Measurements from ENCODE around the gene HSPG2. TPM values are rescaled to one million over a fixed set of nuclear protein-coding genes. Genes with fewer than 3 reads are reported as not detected.
"Not testable (repeated sequence)": the region's sequence is repeated elsewhere in the genome, so short reads cannot be mapped to it uniquely, and the experiment has no call there.

Gene HSPG2
- total and polyA plus RNA-seq, 2 of the 13 experiments (the other 11 are each of a cell fraction or from before 2014, with no cell fraction given) = 9.1 to 13.1 TPM

GRCh38 chr1:21970523-21970922 lies 33.4 kb upstream of the HSPG2 start:
- H3K4me1 ChIP-seq (ENCODE audit: insufficient read depth, low read length) = peaks cover 77% of the 10 kb centered on the region
- DNase-seq (ENCODE audit: low spot score); CTCF ChIA-PET (ENCODE audit: low intra/inter-chr PET ratio, low total read pairs); H2AFZ ChIP-seq (ENCODE audit: low read length); H3K36me3 ChIP-seq (replicated peaks in 1 of 2; ENCODE audit: control insufficient read depth in 1 of 2, insufficient read depth in 2 of 2, low read length in 2 of 2); intact Hi-C loops (cut with micrococcal nuclease; ENCODE audit: unreplicated experiment); H3K27ac ChIP-seq (ENCODE audit: extremely low read length, insufficient read depth, low read length); in situ Hi-C loops (cut with HindIII; ENCODE audit: extremely low pct_ligation_motif_present, low pct_unique_long_range_greater_than_20kb); H3K4me3 ChIP-seq (replicated peaks in 1 of 3; ENCODE audit: insufficient read depth in 1 of 3, low read depth in 2 of 3, low read length in 3 of 3); POLR2A ChIA-PET; H3K4me2 ChIP-seq (ENCODE audit: low read depth, low read length); ATAC-seq; FAIRE-seq; H3K79me2 ChIP-seq (ENCODE audit: insufficient read depth, low read length); H3K9me3 ChIP-seq (ENCODE audit: low read length); H3K27me3 ChIP-seq (ENCODE audit: control insufficient read depth in 1 of 2, insufficient read depth in 2 of 2, low read length in 2 of 2); H4K20me1 ChIP-seq (ENCODE audit: insufficient read depth, low read length); BruUV-seq (replicated peaks); H3K9ac ChIP-seq (ENCODE audit: insufficient read depth, low read depth, low read length): not testable (repeated sequence)
- 52% methylated on average over 4 of the region's 4 CpGs for WGBS (ENCODE audit: low lambda C conversion rate)

GRCh38 chr1:21969066-21969465 lies 32.0 kb upstream of the HSPG2 start:
- FAIRE-seq; POLR2A ChIA-PET; H3K27ac ChIP-seq (ENCODE audit: extremely low read length, insufficient read depth, low read length); CTCF ChIA-PET (ENCODE audit: low intra/inter-chr PET ratio, low total read pairs); H3K36me3 ChIP-seq (replicated peaks in 1 of 2; ENCODE audit: control insufficient read depth in 1 of 2, insufficient read depth in 2 of 2, low read length in 2 of 2); H3K4me3 ChIP-seq (replicated peaks in 1 of 3; ENCODE audit: insufficient read depth in 1 of 3, low read depth in 2 of 3, low read length in 3 of 3); H3K27me3 ChIP-seq (ENCODE audit: control insufficient read depth in 1 of 2, insufficient read depth in 2 of 2, low read length in 2 of 2); H2AFZ ChIP-seq (ENCODE audit: low read length); H3K9me3 ChIP-seq (ENCODE audit: low read length); H3K79me2 ChIP-seq (ENCODE audit: insufficient read depth, low read length); H4K20me1 ChIP-seq (ENCODE audit: insufficient read depth, low read length); BruUV-seq (replicated peaks); DNase-seq (ENCODE audit: low spot score); ATAC-seq; intact Hi-C loops (cut with micrococcal nuclease; ENCODE audit: unreplicated experiment); H3K4me2 ChIP-seq (ENCODE audit: low read depth, low read length); H3K9ac ChIP-seq (ENCODE audit: insufficient read depth, low read depth, low read length): not testable (repeated sequence)
- in situ Hi-C loops (cut with HindIII; ENCODE audit: extremely low pct_ligation_motif_present, low pct_unique_long_range_greater_than_20kb) = loop anchor here (10.0 kb wide), 1 partner anchor 264 kb away; no protein-coding TSS in a partner anchor
- WGBS (ENCODE audit: low lambda C conversion rate) = 95% methylated on average over 4 of the region's 5 CpGs
- peaks cover 62% of the 10 kb centered on the region for H3K4me1 ChIP-seq (ENCODE audit: insufficient read depth, low read length)

GRCh38 chr1:21967216-21967615 lies 30.1 kb upstream of the HSPG2 start:
- H3K79me2 ChIP-seq (ENCODE audit: insufficient read depth, low read length); intact Hi-C loops (cut with micrococcal nuclease; ENCODE audit: unreplicated experiment); H3K9ac ChIP-seq (ENCODE audit: insufficient read depth, low read depth, low read length); H3K27me3 ChIP-seq (ENCODE audit: control insufficient read depth in 1 of 2, insufficient read depth in 2 of 2, low read length in 2 of 2); H2AFZ ChIP-seq (ENCODE audit: low read length); ATAC-seq; CTCF ChIA-PET (ENCODE audit: low intra/inter-chr PET ratio, low total read pairs); H3K9me3 ChIP-seq (ENCODE audit: low read length); H3K36me3 ChIP-seq (replicated peaks in 1 of 2; ENCODE audit: control insufficient read depth in 1 of 2, insufficient read depth in 2 of 2, low read length in 2 of 2); H3K4me2 ChIP-seq (ENCODE audit: low read depth, low read length); H4K20me1 ChIP-seq (ENCODE audit: insufficient read depth, low read length); H3K4me3 ChIP-seq (replicated peaks in 1 of 3; ENCODE audit: insufficient read depth in 1 of 3, low read depth in 2 of 3, low read length in 3 of 3); H3K27ac ChIP-seq (ENCODE audit: extremely low read length, insufficient read depth, low read length); FAIRE-seq; POLR2A ChIA-PET; BruUV-seq (replicated peaks); TF ChIP-seq SOX13, FOXA1 (IDR thresholded peaks at IDR 0.05): not testable (repeated sequence)
- WGBS (ENCODE audit: low lambda C conversion rate) = 71% methylated on average over 6 of the region's 6 CpGs
- H3K4me1 ChIP-seq (ENCODE audit: insufficient read depth, low read length) = peaks cover 50% of the 10 kb centered on the region
- in situ Hi-C loops (cut with HindIII; ENCODE audit: extremely low pct_ligation_motif_present, low pct_unique_long_range_greater_than_20kb) = loop anchor here (10.0 kb wide), 1 partner anchor 262 kb away; no protein-coding TSS in a partner anchor
- DNase-seq (ENCODE audit: low spot score) = peak; percentile 63
- TF ChIP-seq ZBTB33 (CRISPR knock-in tag; IDR thresholded peaks at IDR 0.05) (peak; percentile 81), EP300 (IDR thresholded peaks at IDR 0.05; ENCODE audit: low read depth in 2 of 2, low read length in 2 of 2) (peak in 1 of 2 experiments; percentile 47; a peak in 1 of 4 replicates), EP300 (CRISPR knock-in tag; IDR thresholded peaks at IDR 0.05; ENCODE audit: borderline replicate concordance) (peak; percentile 29; the same call in 1 of the 2 replicates), FOSL2 (CRISPR knock-in tag; IDR thresholded peaks at IDR 0.05) (peak; percentile 79), HMG20A (CRISPR knock-in tag; IDR thresholded peaks at IDR 0.05; ENCODE audit: borderline replicate concordance) (peak; percentile 21; the same call in 1 of the 2 replicates), SOX13 (CRISPR knock-in tag; conservative IDR thresholded peaks at IDR 0.05 in 1 of 2, IDR thresholded peaks at IDR 0.05 in 1 of 2) (0 out of 4 replicates have a peak, but pooled peaks of 1 of the 2 experiments have one; percentile 9), FOXA1 (CRISPR knock-in tag; IDR thresholded peaks at IDR 0.05) (0 out of 2 replicates have a peak, but pooled peaks have one; percentile 10), ETV5 (CRISPR knock-in tag; IDR thresholded peaks at IDR 0.05; ENCODE audit: borderline replicate concordance) (peak; percentile 23; the same call in 1 of the 2 replicates), SOX5 (CRISPR knock-in tag; IDR thresholded peaks at IDR 0.05; ENCODE audit: borderline replicate concordance) (0 out of 2 replicates have a peak, but pooled peaks have one; percentile 18)
